Measurements from ENCODE around the gene BEGAIN.

The BEGAIN gene

GRCh38 chr14:100570726-100571454 lies 16.3 kb downstream of the BEGAIN start:
- in situ Hi-C loops (cut with HindIII; ENCODE audit: low sequenced_read_pairs): no loop called here

- in situ Hi-C loops (cut with HindIII; ENCODE audit: low sequenced_read_pairs): no loop called here
Measured at GRCh38 chr14:100569734-100570286, 17.4 kb downstream of the BEGAIN start.

GRCh38 chr14:100568998-100569733 lies 18.1 kb downstream of the BEGAIN start:
- in situ Hi-C loops (cut with HindIII; ENCODE audit: low sequenced_read_pairs): no loop called here

GRCh38 chr14:100568164-100568997 lies 18.8 kb downstream of the BEGAIN start:
- in situ Hi-C loops (cut with HindIII; ENCODE audit: low sequenced_read_pairs): no loop called here

- in situ Hi-C loops (cut with HindIII; ENCODE audit: low sequenced_read_pairs): no loop called here
Measured at GRCh38 chr14:100567877-100568163, 19.4 kb downstream of the BEGAIN start.

GRCh38 chr14:100567009-100567876 lies 20.0 kb downstream of the BEGAIN start:
- in situ Hi-C loops (cut with HindIII; ENCODE audit: low sequenced_read_pairs): no loop called here

GRCh38 chr14:100566586-100566985 lies 20.6 kb downstream of the BEGAIN start:
- in situ Hi-C loops (cut with HindIII; ENCODE audit: low sequenced_read_pairs): no loop called here

GRCh38 chr14:100566119-100566518 lies 21.1 kb downstream of the BEGAIN start:
- in situ Hi-C loops (cut with HindIII; ENCODE audit: low sequenced_read_pairs): no loop called here

- in situ Hi-C loops (cut with HindIII; ENCODE audit: low sequenced_read_pairs): no loop called here
Measured at GRCh38 chr14:100565650-100566049, 21.6 kb downstream of the BEGAIN start.

GRCh38 chr14:100564512-100564911 lies 22.7 kb downstream of the BEGAIN start:
- in situ Hi-C loops (cut with HindIII; ENCODE audit: low sequenced_read_pairs): no loop called here

GRCh38 chr14:100562751-100563150 lies 24.5 kb downstream of the BEGAIN start:
- in situ Hi-C loops (cut with HindIII; ENCODE audit: low sequenced_read_pairs): no loop called here

- in situ Hi-C loops (cut with HindIII; ENCODE audit: low sequenced_read_pairs): no loop called here
Measured at GRCh38 chr14:100561005-100561404, 26.2 kb downstream of the BEGAIN start.

- in situ Hi-C loops (cut with HindIII; ENCODE audit: low sequenced_read_pairs): no loop called here
Measured at GRCh38 chr14:100560471-100560870, 26.7 kb downstream of the BEGAIN start.

GRCh38 chr14:100559455-100559854 lies 27.8 kb downstream of the BEGAIN start:
- in situ Hi-C loops (cut with HindIII; ENCODE audit: low sequenced_read_pairs): no loop called here

- in situ Hi-C loops (cut with HindIII; ENCODE audit: low sequenced_read_pairs): no loop called here
Measured at GRCh38 chr14:100558966-100559365, 28.3 kb downstream of the BEGAIN start.

- in situ Hi-C loops (cut with HindIII; ENCODE audit: low sequenced_read_pairs): no loop called here
Measured at GRCh38 chr14:100558226-100558625, 29.0 kb downstream of the BEGAIN start.

GRCh38 chr14:100557658-100558057 lies 29.6 kb downstream of the BEGAIN start:
- in situ Hi-C loops (cut with HindIII; ENCODE audit: low sequenced_read_pairs): no loop called here

GRCh38 chr14:100556936-100557505 lies 30.2 kb downstream of the BEGAIN start:
- in situ Hi-C loops (cut with HindIII; ENCODE audit: low sequenced_read_pairs): no loop called here

GRCh38 chr14:100556140-100556475 lies 31.1 kb downstream of the BEGAIN start:
- in situ Hi-C loops (cut with HindIII; ENCODE audit: low sequenced_read_pairs): no loop called here

GRCh38 chr14:100555436-100556139 lies 31.6 kb downstream of the BEGAIN start:
- in situ Hi-C loops (cut with HindIII; ENCODE audit: low sequenced_read_pairs): no loop called here
